Ovary (tissue), 3 donors: ENCODE data around the gene TPK1.

Experiments used
- CTCF ChIP-seq, 3 donors: fragments of 450-650 bp in 2 of 3; fragments of 200-600 bp in 1 of 3; IDR thresholded peaks; one replicate each; pipeline versions ENCODE4 v1.5.1 to v1.8.0; 2016 to 2022; ENCODE audit warnings: antibody characterized with exemption in 3 of 3, mild to moderate bottlenecking in 1 of 3
- POLR2A ChIP-seq: fragments of 450-650 bp; IDR thresholded peaks from one replicate; pipeline ENCODE4 v1.6.1; 2017; ENCODE audit warnings: antibody characterized with exemption, mild to moderate bottlenecking, moderate library complexity
- donor health status: DM: no; HTN: no; CAD: no.

GRCh38 chr7:144403102-144403501 is 432.8 kb downstream of the TPK1 start:
- TF ChIP-seq CTCF (IDR thresholded peaks at IDR 0.05) = no peak
- no peak for TF ChIP-seq POLR2A
